Measurements from ENCODE around the gene PIGBOS1.

PIGBOS1 gene

GRCh38 chr15:55318588-55319494 is at the start of gene PIGBOS1, which contains the start of gene PIGB:
Gene PIGBOS1, minus strand, starts transcription at chr15:55319123. Its CDS starts 1,331 bp downstream, at chr15:55317792.
Gene PIGB, plus strand, starts transcription at chr15:55319222. Its CDS starts 29 bp downstream, at chr15:55319251.
- TF ChIP-seq, protein P1, sequence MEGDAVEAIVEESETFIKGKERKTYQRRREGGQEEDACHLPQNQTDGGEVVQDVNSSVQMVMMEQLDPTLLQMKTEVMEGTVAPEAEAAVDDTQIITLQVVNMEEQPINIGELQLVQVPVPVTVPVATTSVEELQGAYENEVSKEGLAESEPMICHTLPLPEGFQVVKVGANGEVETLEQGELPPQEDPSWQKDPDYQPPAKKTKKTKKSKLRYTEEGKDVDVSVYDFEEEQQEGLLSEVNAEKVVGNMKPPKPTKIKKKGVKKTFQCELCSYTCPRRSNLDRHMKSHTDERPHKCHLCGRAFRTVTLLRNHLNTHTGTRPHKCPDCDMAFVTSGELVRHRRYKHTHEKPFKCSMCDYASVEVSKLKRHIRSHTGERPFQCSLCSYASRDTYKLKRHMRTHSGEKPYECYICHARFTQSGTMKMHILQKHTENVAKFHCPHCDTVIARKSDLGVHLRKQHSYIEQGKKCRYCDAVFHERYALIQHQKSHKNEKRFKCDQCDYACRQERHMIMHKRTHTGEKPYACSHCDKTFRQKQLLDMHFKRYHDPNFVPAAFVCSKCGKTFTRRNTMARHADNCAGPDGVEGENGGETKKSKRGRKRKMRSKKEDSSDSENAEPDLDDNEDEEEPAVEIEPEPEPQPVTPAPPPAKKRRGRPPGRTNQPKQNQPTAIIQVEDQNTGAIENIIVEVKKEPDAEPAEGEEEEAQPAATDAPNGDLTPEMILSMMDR (IDR thresholded peaks at IDR 0.05; ENCODE audit: low read length, missing control alignments), result no peak
- peak within 1 kb of the TSS; percentile 84 for H3K4me3 ChIP-seq (replicated peaks; ENCODE audit: low read depth, low read length)
- peak; percentile 94 for DNase-seq (ENCODE audit: low read depth)

GRCh38 chr15:55366981-55367380 is 48.1 kb upstream of the PIGBOS1 start:
- DNase-seq (ENCODE audit: low read depth), result no peak
- TF ChIP-seq, protein P1 (IDR thresholded peaks at IDR 0.05; ENCODE audit: low read length, missing control alignments), result no peak
- no peak overlapping the region for H3K4me3 ChIP-seq (replicated peaks; ENCODE audit: low read depth, low read length)

DNA sequence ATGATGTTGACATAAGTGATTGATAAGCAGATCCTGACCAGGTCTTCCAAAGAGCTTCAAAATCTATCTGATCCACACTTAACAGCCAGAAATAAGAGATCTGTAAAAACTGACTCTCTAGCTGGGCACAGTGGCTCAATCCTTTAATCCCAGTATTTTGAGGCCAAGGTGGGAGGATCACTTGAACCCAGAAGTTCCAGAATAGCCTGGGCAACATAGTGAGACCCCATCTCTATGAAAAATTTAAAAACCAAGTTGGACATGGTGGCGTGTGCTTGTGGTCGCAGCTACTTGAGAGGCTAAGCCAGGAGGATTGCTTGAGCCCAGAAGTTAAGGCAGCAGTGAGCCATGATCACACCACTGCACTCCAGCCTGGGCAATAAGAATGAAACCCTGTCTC is 43.7 kb upstream of the PIGBOS1 start:
- no peak overlapping the region for H3K4me3 ChIP-seq (replicated peaks; ENCODE audit: low read depth, low read length)
- no peak for DNase-seq (ENCODE audit: low read depth)
- TF ChIP-seq, protein P1 (IDR thresholded peaks at IDR 0.05; ENCODE audit: low read length, missing control alignments), result no peak

- TF ChIP-seq, protein P1 (IDR thresholded peaks at IDR 0.05; ENCODE audit: low read length, missing control alignments), result no peak
- no peak for DNase-seq (ENCODE audit: low read depth)
- no peak overlapping the region for H3K4me3 ChIP-seq (replicated peaks; ENCODE audit: low read depth, low read length)
Measured at GRCh38 chr15:55361048-55361447, 42.1 kb upstream of the PIGBOS1 start.

DNA sequence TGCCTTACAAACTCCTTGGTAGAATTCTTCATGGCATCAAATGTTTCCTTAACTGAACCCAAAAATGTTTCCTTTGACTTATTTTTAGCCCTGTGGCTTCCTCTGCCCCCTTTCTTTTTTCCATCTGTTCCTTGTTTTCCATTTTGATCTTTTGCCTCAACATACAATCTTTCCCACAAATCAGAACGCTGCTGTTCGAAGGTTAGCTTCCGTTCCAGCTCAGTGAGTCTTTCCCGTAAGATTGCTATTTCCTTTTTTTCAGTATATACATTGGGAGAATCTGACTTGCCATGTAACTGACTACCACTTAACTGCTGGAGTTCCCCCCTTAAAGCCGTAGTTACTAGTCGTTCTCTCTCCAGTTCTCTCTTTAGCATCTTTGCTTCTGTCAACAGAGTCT is 41.3 kb upstream of the PIGBOS1 start:
- no peak for DNase-seq (ENCODE audit: low read depth)

GRCh38 chr15:55358471-55358870 is 39.5 kb upstream of the PIGBOS1 start:
- TF ChIP-seq, protein P1 (IDR thresholded peaks at IDR 0.05; ENCODE audit: low read length, missing control alignments), result no peak
- H3K4me3 ChIP-seq (replicated peaks; ENCODE audit: low read depth, low read length), result no peak overlapping the region
- no peak for DNase-seq (ENCODE audit: low read depth)

More for the DNA sequence above, 41.3 kb upstream of the PIGBOS1 start:
- TF ChIP-seq, protein P1 (IDR thresholded peaks at IDR 0.05; ENCODE audit: low read length, missing control alignments), result no peak
- H3K4me3 ChIP-seq (replicated peaks; ENCODE audit: low read depth, low read length), result no peak overlapping the region

All from fibroblast of pulmonary artery (primary cell).